HepG2 (cell line): ENCODE results near the gene ATP1A1. TPM values are rescaled to one million over a fixed set of nuclear protein-coding genes. Genes with fewer than 3 reads are reported as not detected.

Experiments used
- BRCA1 ChIP-seq: sonication (generic); formaldehyde crosslinking; IDR thresholded peaks from 2 replicates; pipeline ENCODE4 v1.4.0; 2020; ENCODE audit warnings: missing genetic modification reagents
- FOXO1 ChIP-seq: sonication (generic); formaldehyde crosslinking; IDR thresholded peaks from 2 replicates; pipeline ENCODE4 v1.4.0; 2020; ENCODE audit warnings: missing genetic modification reagents
- GMEB2 ChIP-seq: IDR thresholded peaks from 2 replicates; pipeline ENCODE4 v1.6.1; 2016; ENCODE audit warnings: missing biosample characterization, missing genetic modification reagents, low read depth
- GZF1 ChIP-seq: sonication (generic); formaldehyde crosslinking; IDR thresholded peaks from 2 replicates; pipeline ENCODE4 v1.5.1; 2020; ENCODE audit warnings: mild to moderate bottlenecking, missing genetic modification reagents
- MEIS1 ChIP-seq: sonication (generic); formaldehyde crosslinking; IDR thresholded peaks from 2 replicates; pipeline ENCODE4 v1.9.0; 2021; ENCODE audit warnings: mild to moderate bottlenecking, missing genetic modification reagents, moderate library complexity, borderline replicate concordance
- NFAT5 ChIP-seq: sonication (generic); formaldehyde crosslinking; IDR thresholded peaks from 2 replicates; pipeline ENCODE4 v1.4.0; 2020; ENCODE audit warnings: missing genetic modification reagents
- NFE2L1 ChIP-seq: sonication (generic); formaldehyde crosslinking; IDR thresholded peaks from 2 replicates; pipeline ENCODE4 v1.4.0; 2020; ENCODE audit warnings: missing genetic modification reagents, mild to moderate bottlenecking, borderline replicate concordance
- SMARCC2 ChIP-seq: fragments of 450-650 bp; IDR thresholded peaks from 2 replicates; pipeline ENCODE4 v1.6.1; 2017; ENCODE audit warnings: antibody characterized with exemption, mild to moderate bottlenecking
- ZBTB21 ChIP-seq: sonication (generic); formaldehyde crosslinking; IDR thresholded peaks from 2 replicates; pipeline ENCODE4 v1.4.0; 2020; ENCODE audit warnings: missing genetic modification reagents
- ZBTB38 ChIP-seq: sonication (generic); formaldehyde crosslinking; IDR thresholded peaks from 2 replicates; pipeline ENCODE4 v1.5.1; 2020; ENCODE audit warnings: mild to moderate bottlenecking, missing genetic modification reagents
- ZIK1 ChIP-seq: sonication (generic); formaldehyde crosslinking; IDR thresholded peaks from 2 replicates; pipeline ENCODE4 v1.5.0; 2020; ENCODE audit warnings: mild to moderate bottlenecking, low read depth, missing genetic modification reagents, borderline replicate concordance
- ZNF512B ChIP-seq: sonication (generic); formaldehyde crosslinking; IDR thresholded peaks from 2 replicates; pipeline ENCODE4 v1.5.1; 2020; ENCODE audit warnings: missing genetic modification reagents, mild to moderate bottlenecking, borderline replicate concordance
- ZNF770 ChIP-seq: sonication (generic); formaldehyde crosslinking; IDR thresholded peaks from 2 replicates; pipeline ENCODE4 v1.5.0; 2020; ENCODE audit warnings: mild to moderate bottlenecking, missing genetic modification reagents
- polyA plus RNA-seq, 8 experiments: library from polyadenylated mRNA; depleted of rRNA in 3 of 8; stranded (reverse) in 7 of 8; unstranded in 1 of 8; fragments of >200 nt; fragmentation: Illumina TruSeq in 4 of 8; extraction: Trizol in 4 of 8; gene quantifications; 2 replicates each; pipeline versions ENCODE4 v1.2.1 to v1.2.3, GENCODE V29; 2011 to 2016; ENCODE audit warnings: low read depth in 4 of 8, missing spikeins in 1 of 8, mixed read lengths in 1 of 8; ENCODE audit not compliant: insufficient read depth in 1 of 8
- total RNA-seq, 5 experiments: library from RNA; depleted of rRNA; stranded (reverse); fragments of >200 nt; fragmentation: Illumina TruSeq; extraction: Trizol; gene quantifications; 2 replicates each; pipeline ENCODE4 v1.2.3, GENCODE V29; 2016; ENCODE audit warnings: low read depth in 1 of 5

ATP1A1 gene
- total and polyA plus RNA-seq, 2 of the 13 experiments (the other 11 are each of a cell fraction or from before 2014, with no cell fraction given): 280 to 705 TPM

GRCh38 chr1:116372651-116373430 lies at the start of gene ATP1A1 (continued):
- no peak for TF ChIP-seq GMEB2 (CRISPR knock-in tag)
- no peak for TF ChIP-seq NFE2L1 (CRISPR knock-in tag)
- 0 out of 2 replicates have a peak, but pooled peaks have one; percentile 20 for TF ChIP-seq ZNF770 (CRISPR knock-in tag)
- TF ChIP-seq ZNF512B: no peak
- no peak for TF ChIP-seq SMARCC2
- TF ChIP-seq ZBTB38: peak; percentile 92
- no peak; the same call in 1 of the 2 replicates for TF ChIP-seq FOXO1
- peak; percentile 63; the same call in 1 of the 2 replicates for TF ChIP-seq NFAT5 (CRISPR knock-in tag)
- no peak for TF ChIP-seq ZBTB21 (CRISPR knock-in tag)
- no peak for TF ChIP-seq ZIK1 (CRISPR knock-in tag)
- peak; percentile 56; the same call in 1 of the 2 replicates for TF ChIP-seq MEIS1
- TF ChIP-seq BRCA1 (CRISPR knock-in tag): 0 out of 2 replicates have a peak, but pooled peaks have one; percentile 16
- 0 out of 2 replicates have a peak, but pooled peaks have one; percentile 40 for TF ChIP-seq GZF1
